ENCODE data around the gene KCTD15. TPM values are rescaled to one million over a fixed set of nuclear protein-coding genes. Genes with fewer than 3 reads are reported as not detected.

Gene KCTD15
- total and polyA plus RNA-seq, 2 donors (not counting 3 experiments of a cell fraction or from before 2014, with no cell fraction given): 49.5 to 51.8 TPM

GRCh38 chr19:33785795-33786194 lies 10.9 kb upstream of the KCTD15 start:
- Histone ChIP-seq H3K9me1 (replicated peaks; ENCODE audit: control insufficient read depth, extremely low read depth, insufficient read depth, low read length) (no peaks in the 10 kb centered on the region), H3K4me2 (ENCODE audit: insufficient read depth, low read length) (no peak overlapping the region), H3K4me3 (replicated peaks in 1 of 3; ENCODE audit: insufficient read depth in 1 of 3, low read depth in 1 of 3, low read length in 3 of 3) (no peak overlapping the region), H3K9me3 (replicated peaks; ENCODE audit: control insufficient read depth, insufficient read depth, low read length) (no peaks in the 10 kb centered on the region), H3K27me3 (ENCODE audit: control insufficient read depth in 2 of 2, insufficient read depth in 2 of 2, low read length in 2 of 2) (peaks cover 0 to 5% of the 10 kb centered on the region in 2 experiments), H3K79me2 (ENCODE audit: control insufficient read depth, insufficient read depth, low read length) (no peaks in the 10 kb centered on the region), H3K27ac (ENCODE audit: insufficient read depth, low read depth, low read length) (no peak overlapping the region), H2AFZ (ENCODE audit: low read depth, low read length) (no peak overlapping the region), H3K4me1 (ENCODE audit: control insufficient read depth, extremely low read depth, insufficient read depth, low read length) (peaks cover 14% of the 10 kb centered on the region), H4K20me1 (replicated peaks; ENCODE audit: control insufficient read depth, extremely low read depth, insufficient read depth, low read length) (no peaks in the 10 kb centered on the region), H3K36me3 (ENCODE audit: control insufficient read depth in 2 of 2, extremely low read depth in 1 of 2, insufficient read depth in 2 of 2, low read length in 2 of 2) (no peaks in the 10 kb centered on the region), H3K9ac (replicated peaks; ENCODE audit: extremely low read depth, insufficient read depth, low read length) (no peak overlapping the region)
- BruUV-seq (replicated peaks): no TSS peak
- dilution Hi-C loops (cut with MboI; ENCODE audit: extremely low pct_ligation_motif_present, low sequenced_read_pairs): no loop called here
- intact Hi-C loops (cut with micrococcal nuclease): no loop called here
- POLR2A ChIA-PET: no interaction called here
- FAIRE-seq (peak; percentile 77), DNase-seq (ENCODE audit: low read depth, low spot score) (no peak)
- TF ChIP-seq FOS (IDR thresholded peaks at IDR 0.05; ENCODE audit: borderline replicate concordance, insufficient read depth, low read length): peak; percentile 58
- no peak for TF ChIP-seq EZH2 (IDR thresholded peaks at IDR 0.05; ENCODE audit: borderline replicate concordance, low read depth, low read length, severe bottlenecking)
- CTCF ChIA-PET: interaction anchor here (1.4 to 2.9 kb wide), 3 partner anchors 9 to 311 kb away, joined by 5 to 16 read pairs (median 15); no protein-coding TSS in a partner anchor

GRCh38 chr19:33788676-33789075 lies 8.0 kb upstream of the KCTD15 start:
- no TSS peak for BruUV-seq (replicated peaks)
- dilution Hi-C loops (cut with MboI; ENCODE audit: extremely low pct_ligation_motif_present, low sequenced_read_pairs): no loop called here

More at GRCh38 chr19:33788676-33789075, 8.0 kb upstream of the KCTD15 start:
- Histone ChIP-seq H4K20me1 (replicated peaks; ENCODE audit: control insufficient read depth, extremely low read depth, insufficient read depth, low read length) (no peaks in the 10 kb centered on the region), H2AFZ (ENCODE audit: low read depth, low read length) (no peak overlapping the region), H3K4me2 (ENCODE audit: insufficient read depth, low read length) (no peak overlapping the region), H3K4me1 (ENCODE audit: control insufficient read depth, extremely low read depth, insufficient read depth, low read length) (peaks cover 8% of the 10 kb centered on the region), H3K9me3 (replicated peaks; ENCODE audit: control insufficient read depth, insufficient read depth, low read length) (no peaks in the 10 kb centered on the region), H3K27me3 (ENCODE audit: control insufficient read depth in 2 of 2, insufficient read depth in 2 of 2, low read length in 2 of 2) (peaks cover 0 to 5% of the 10 kb centered on the region in 2 experiments), H3K36me3 (ENCODE audit: control insufficient read depth in 2 of 2, extremely low read depth in 1 of 2, insufficient read depth in 2 of 2, low read length in 2 of 2) (no peaks in the 10 kb centered on the region), H3K27ac (ENCODE audit: insufficient read depth, low read depth, low read length) (no peak overlapping the region), H3K9me1 (replicated peaks; ENCODE audit: control insufficient read depth, extremely low read depth, insufficient read depth, low read length) (no peaks in the 10 kb centered on the region), H3K9ac (replicated peaks; ENCODE audit: extremely low read depth, insufficient read depth, low read length) (no peak overlapping the region), H3K79me2 (ENCODE audit: control insufficient read depth, insufficient read depth, low read length) (no peaks in the 10 kb centered on the region), H3K4me3 (replicated peaks in 1 of 3; ENCODE audit: insufficient read depth in 1 of 3, low read depth in 1 of 3, low read length in 3 of 3) (no peak overlapping the region)
- ChIA-PET CTCF (interaction anchor here (1.2 to 3.2 kb wide), 3 partner anchors 9 to 307 kb away, joined by 3 to 18 read pairs (median 3); no protein-coding TSS in a partner anchor), POLR2A (no interaction called here)
- no peak for TF ChIP-seq POLR2AphosphoS5 (IDR thresholded peaks at IDR 0.05; ENCODE audit: insufficient read depth, low read depth, low read length)
- no peak for TF ChIP-seq POLR2A (IDR thresholded peaks at IDR 0.05; ENCODE audit: low read depth, low read length)
- no peak for TF ChIP-seq FOS (IDR thresholded peaks at IDR 0.05; ENCODE audit: borderline replicate concordance, insufficient read depth, low read length)
- TF ChIP-seq MAX (IDR thresholded peaks at IDR 0.05; ENCODE audit: insufficient read depth, insufficient read length): no peak
- TF ChIP-seq EZH2 (IDR thresholded peaks at IDR 0.05; ENCODE audit: borderline replicate concordance, low read depth, low read length, severe bottlenecking): no peak
- TF ChIP-seq CTCF (IDR thresholded peaks at IDR 0.05; ENCODE audit: extremely low read depth in 1 of 2, insufficient read depth in 1 of 2, low read depth in 1 of 2, low read length in 2 of 2): no peak
- no peak for TF ChIP-seq MYC (IDR thresholded peaks at IDR 0.05; ENCODE audit: low read depth, low read length)
- no peak for TF ChIP-seq JUN (IDR thresholded peaks at IDR 0.05; ENCODE audit: borderline replicate concordance, insufficient read depth, insufficient read length, low read depth)
- no peak for TF ChIP-seq GATA2 (IDR thresholded peaks at IDR 0.05; ENCODE audit: insufficient read depth, insufficient read length, low read depth, low read length)
- intact Hi-C loops (cut with micrococcal nuclease): no loop called here
- FAIRE-seq (no peak), DNase-seq (ENCODE audit: low read depth, low spot score) (no peak)
